ENCODE results near the gene TRAPPC12.
A peak's percentile ranks its signal among the peaks of the same experiment; 100 is the strongest.

The TRAPPC12 gene

GRCh38 chr2:3470856-3471737 lies 91.6 kb downstream of the TRAPPC12 start:
- DNase-seq: no peak

DNA sequence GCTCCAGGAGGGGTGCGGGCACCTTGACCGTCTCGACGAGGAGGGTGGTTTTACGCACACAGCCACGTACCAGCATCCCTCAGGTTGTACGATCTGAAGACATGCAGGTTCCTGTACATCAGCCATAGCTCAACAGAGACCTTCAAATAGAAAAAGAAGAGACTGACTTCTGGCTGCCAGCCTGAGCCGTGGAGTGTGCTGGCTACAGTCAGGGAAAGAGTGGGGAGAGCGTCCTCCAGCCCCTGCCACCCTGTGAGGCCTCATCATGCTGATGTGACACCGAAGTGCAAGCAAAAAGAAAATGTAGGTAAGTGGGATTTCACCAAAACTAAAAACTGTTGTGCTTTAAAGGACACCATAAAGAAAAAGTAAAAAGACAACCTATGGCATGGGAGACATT lies 92.8 kb downstream of the TRAPPC12 start:
- no peak for DNase-seq

DNA sequence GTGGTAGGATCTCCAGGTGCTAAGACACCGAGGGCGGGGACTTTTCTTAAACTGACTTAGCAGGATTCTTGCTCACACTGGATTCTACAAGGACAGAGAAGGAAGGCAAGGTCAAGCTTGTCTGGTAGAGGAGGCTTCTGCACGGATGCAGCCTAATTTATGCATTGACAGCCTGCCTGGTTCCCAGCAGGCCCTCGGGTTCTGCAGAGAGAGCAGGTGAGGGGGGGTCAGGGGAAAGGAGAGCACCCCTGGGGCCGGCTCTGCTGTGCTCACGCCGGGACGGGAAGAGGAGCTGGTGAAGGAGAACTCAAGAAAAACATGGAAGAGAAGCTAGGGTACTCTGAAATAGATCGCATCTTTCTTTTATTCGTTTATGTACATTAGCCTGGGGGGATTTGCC lies 93.5 kb downstream of the TRAPPC12 start:
- no peak for DNase-seq

GRCh38 chr2:3475771-3476170 lies 96.3 kb downstream of the TRAPPC12 start:
- no peak for DNase-seq

- peak; percentile 10 for DNase-seq
These were observed 97.0 kb downstream of the TRAPPC12 start for GRCh38 chr2:3476321-3476984.

DNA sequence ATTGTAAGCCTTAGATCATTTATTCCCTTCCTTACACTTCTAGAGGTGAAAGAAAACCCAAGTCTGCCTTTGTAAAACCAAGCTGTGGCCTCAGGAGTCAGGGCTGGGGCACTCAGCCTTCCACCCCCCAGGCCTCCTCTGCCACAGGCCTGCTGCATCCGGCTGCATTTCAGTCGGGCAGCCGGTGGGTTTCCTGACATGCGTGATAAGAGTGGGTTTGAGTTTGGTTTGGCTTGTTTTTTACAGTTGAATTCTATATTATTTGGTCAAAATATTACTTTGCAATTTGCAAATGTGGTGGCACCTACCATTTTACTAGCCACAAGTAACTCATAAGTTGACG lies 97.5 kb downstream of the TRAPPC12 start:
- DNase-seq: no peak

- no peak for DNase-seq
These were observed 99.4 kb downstream of the TRAPPC12 start for GRCh38 chr2:3478846-3479385.

GRCh38 chr2:3479430-3480320 lies 100.2 kb downstream of the TRAPPC12 start:
- no peak for DNase-seq

DNA sequence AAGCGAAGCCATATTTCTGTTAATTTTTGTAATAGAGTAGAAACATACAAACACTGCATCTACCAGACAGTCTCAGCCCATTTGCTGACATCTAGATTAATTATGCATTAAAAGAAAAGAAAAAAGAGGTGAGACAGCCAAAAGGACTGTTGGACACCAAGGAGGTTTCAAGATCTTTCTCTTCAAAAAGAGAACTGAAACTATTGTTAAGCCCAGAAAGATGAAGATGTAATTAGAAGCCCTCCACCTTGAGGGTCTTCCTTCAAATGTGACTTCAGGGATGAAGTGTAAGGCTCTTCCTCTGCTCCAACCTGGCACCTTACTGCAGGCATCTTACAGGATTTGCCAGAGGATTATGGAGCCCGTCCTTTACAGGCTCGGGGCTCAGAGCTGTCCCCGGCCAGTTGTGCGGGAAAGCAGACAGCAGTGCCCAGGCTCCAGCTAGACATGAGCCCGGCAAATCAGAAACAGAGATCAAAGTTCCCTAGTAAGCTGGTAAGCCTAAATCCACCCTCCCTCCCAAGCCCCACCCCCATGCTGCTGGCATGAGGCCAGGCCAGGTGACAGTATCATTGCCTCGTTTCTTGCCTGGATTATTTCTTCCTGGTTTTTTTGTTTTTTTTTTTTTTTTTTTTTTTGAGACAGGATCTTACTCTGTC lies 101.0 kb downstream of the TRAPPC12 start:
- no peak for DNase-seq

DNA sequence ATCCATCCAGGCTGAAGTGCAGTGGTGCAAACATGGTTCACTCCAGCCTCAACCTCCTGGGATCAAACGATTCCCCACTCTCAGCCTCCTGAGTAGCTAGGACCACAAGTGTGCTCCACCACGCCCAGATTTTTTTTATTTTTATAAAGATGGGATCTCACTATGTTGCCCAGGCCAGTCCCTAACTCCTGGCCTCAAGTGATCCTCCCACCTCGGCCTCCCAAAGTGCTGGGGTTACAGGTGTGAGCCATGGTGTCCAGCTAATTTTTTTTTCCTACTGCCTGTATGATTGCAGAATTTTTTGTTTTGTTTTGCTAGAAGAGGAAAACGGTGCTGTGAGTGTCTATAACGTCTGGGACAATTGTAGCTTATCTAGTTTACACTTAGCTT lies 101.5 kb downstream of the TRAPPC12 start:
- no peak for DNase-seq

DNA sequence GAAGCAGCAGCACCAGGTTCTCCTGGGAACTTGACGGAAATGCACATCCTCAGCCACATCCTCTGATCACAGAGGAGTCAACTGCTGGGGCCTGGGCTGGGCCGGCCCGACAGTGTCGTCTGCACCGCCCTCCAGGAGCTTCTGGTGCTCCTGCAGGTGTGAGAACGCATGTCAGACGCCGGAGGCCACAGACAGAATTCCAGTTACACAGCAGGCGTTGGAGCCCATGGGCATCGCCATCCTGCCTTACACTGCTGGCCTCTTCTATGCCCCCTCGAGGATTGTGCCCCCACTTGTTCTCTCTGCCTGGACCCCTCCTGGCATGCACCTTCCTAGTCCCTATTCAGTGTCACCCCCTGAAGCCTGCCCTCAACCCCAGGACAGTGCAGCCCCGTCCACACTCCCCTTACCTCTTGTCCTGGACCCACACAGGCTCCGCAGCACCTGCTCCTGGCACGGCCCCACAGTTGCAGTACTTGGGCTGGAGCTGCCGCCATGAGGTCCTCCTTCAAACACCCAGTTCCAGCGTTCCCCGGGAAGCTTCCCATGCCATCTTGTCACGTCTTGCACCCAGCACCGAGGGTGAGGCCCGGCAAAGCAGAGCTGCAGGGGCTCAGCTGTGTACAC lies 102.4 kb downstream of the TRAPPC12 start:
- no peak for DNase-seq

GRCh38 chr2:3482363-3482821 lies 102.9 kb downstream of the TRAPPC12 start:
- DNase-seq: no peak

GRCh38 chr2:3483227-3483985 lies 103.9 kb downstream of the TRAPPC12 start:
- DNase-seq: peak; percentile 92

DNA sequence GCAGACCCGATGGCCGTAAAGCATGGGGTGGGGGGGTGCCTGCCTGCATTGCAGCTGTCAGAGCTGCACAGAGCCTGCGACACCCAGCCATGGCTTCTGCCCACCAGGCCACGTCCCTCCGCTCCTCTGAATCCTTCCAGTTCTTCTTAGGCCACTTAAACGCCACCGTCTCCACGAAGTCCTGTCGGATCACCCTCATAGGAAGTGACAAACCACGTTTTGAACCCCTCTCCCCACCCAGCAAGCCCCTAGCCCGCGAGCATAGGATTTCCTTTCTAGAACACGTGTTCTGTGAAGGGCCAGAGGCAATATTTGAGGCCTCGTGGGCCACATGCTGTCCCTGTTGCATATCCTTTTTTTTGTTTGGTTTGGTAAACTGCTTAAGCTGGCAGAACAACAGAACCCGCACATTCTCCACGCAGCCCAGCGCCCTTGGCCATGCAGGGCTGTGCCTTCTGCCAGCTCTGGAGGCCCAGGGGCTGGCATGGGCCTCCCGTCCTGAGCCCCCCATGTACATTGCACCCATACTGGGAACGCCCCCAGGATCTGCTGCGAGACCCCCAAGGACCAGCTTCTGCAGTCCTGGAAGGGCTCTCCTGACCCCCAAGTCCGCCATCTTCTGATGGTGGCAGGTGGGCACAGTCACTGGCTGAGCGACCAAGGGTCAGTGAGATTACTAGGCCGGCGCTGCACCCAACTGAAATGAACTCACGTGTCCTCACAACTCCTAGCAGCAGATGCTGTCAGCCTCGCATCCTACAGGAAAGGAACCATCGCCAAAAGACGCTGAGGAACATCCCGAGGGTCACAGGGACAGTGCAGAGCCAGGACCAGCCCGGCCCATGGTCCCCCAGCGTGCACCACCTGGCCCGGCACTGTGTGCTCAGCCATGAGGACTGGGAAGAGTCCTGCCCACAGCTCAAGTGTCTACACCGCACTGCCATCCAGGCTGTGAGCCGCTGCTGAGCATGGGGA lies 104.8 kb downstream of the TRAPPC12 start:
- DNase-seq: no peak

- no peak for DNase-seq
These were observed 105.7 kb downstream of the TRAPPC12 start for GRCh38 chr2:3485166-3485565.

DNA sequence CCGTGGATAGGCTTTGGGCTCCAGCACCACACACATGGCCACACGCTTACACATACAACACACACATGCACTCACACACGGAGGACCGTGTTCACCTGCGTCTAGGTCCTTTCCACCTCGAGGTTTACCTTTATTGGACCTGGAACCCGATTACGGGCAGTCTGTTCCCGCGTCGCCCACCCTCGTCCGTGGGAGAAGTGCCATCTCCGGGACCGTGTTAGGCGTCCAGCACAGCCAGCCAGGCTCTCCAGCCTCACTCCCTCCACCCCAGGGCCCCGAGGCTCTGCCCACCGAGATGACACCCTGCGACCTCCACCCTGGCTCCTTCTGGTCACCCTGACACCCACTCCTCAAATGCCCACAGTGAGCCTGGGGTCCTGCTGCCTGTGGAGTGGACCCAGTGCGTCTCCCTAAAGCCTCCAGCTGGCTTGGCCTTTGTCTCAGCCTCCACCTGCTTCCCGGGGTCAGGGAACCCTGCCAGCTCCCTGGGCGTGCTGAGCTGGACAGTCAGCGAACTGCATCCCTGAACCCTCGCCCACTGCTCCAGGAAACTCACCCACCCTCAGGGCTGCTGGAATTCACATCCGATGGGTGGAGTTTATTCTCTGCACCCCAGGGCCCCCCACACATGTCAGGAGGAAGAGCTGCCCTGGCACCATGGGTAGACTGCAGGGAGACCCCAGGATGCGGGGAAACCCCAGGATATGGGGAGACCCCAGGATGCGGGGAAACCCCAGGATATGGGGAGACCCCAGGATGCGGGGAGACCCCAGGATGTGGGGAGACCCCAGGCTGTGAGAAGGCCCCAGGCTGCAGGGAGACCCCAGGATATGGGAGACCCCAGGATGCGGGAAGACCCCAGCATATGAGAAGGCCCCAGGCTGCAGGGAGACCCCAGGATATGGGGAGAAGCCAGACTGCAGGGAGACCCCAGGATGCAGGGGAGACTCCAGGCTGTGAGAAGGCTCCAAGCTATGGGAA lies 106.8 kb downstream of the TRAPPC12 start:
- no peak for DNase-seq

DNA sequence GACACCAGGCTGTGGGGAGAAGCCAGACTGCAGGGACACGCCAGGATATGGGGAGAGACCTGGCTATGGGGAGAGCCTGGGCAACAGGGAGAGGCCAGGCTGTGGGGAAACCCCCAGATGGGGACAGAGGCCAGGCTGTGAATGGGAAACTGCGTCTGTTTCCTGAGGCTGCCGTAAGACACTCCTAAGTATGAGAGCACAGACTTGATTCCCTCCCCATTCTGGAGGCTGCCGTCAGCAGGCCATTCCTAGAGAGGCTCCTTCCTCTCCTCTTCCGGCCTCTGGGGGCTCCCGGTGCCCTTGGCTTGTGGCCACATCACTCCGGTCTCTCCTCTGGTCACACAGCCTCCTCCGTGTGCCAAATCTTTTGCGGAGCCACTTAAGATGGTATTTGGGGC lies 107.5 kb downstream of the TRAPPC12 start:
- no peak for DNase-seq

GRCh38 chr2:3487432-3487831 lies 107.9 kb downstream of the TRAPPC12 start:
- no peak for DNase-seq

All from fibroblast of skin of scalp (primary cell).